Measurements from ENCODE around the gene EXOC3L4.

EXOC3L4 gene

DNA sequence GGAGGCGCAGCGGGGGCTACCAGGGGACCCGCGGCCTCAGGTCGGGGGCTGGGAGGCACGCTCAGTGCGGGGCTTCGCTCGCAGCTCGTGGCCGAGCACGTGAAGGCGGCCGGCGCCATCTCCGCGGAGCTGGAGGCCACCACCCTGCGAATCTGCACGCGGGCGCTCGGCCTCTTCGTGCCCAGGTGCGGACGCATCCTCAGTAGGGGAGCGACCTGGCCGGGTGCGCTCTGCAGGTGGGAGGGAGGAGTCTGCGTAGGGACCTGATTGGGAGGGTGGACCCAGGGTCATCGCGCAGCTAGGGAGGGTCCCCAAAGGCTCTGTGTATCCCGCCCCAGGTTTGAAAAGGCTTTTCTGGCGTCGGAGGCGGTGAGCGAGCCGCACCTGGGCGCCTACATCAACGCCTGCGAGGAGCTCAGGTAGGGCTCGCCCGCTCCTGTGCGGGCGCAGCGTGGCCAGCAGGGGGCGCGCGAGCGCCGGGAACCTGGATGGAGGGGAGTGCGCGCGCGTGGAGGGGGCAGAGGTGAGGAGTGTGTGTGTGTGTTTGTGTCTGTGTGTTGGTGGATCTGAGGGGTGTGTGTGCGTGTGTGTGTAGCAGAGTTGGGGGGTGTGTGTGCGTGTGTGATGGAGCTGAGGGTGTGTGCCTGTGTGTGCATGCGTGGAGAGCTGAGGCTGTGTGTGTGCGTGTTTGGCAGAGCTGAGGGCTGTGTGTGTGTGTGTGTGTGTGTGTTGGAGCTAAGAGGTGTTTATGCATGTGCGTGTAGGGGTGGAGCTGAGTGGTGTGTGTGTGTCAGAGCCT, 10.3 kb downstream of the EXOC3L4 start (continued):
- TF ChIP-seq ZNF274 (IDR thresholded peaks at IDR 0.05; ENCODE audit: low read length): no peak
- TF ChIP-seq ZNF274 (tag by site-specific recombination; IDR thresholded peaks at IDR 0.05; ENCODE audit: borderline replicate concordance): no peak
- TF ChIP-seq HOXD13 (CRISPR knock-in tag; IDR thresholded peaks at IDR 0.05; ENCODE audit: borderline replicate concordance): no peak
- TF ChIP-seq ZNF670 (tag by site-specific recombination; IDR thresholded peaks at IDR 0.05; ENCODE audit: low read depth): peak; percentile 86; the same call in 1 of the 2 replicates
- TF ChIP-seq ZBTB20 (tag by site-specific recombination; IDR thresholded peaks at IDR 0.05): peak; percentile 84; the same call in 1 of the 2 replicates
- TF ChIP-seq ZNF791 (tag by site-specific recombination; IDR thresholded peaks at IDR 0.05): peak; percentile 89
- TF ChIP-seq, protein P1, sequence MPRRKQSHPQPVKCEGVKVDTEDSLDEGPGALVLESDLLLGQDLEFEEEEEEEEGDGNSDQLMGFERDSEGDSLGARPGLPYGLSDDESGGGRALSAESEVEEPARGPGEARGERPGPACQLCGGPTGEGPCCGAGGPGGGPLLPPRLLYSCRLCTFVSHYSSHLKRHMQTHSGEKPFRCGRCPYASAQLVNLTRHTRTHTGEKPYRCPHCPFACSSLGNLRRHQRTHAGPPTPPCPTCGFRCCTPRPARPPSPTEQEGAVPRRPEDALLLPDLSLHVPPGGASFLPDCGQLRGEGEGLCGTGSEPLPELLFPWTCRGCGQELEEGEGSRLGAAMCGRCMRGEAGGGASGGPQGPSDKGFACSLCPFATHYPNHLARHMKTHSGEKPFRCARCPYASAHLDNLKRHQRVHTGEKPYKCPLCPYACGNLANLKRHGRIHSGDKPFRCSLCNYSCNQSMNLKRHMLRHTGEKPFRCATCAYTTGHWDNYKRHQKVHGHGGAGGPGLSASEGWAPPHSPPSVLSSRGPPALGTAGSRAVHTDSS (tag by site-specific recombination; IDR thresholded peaks at IDR 0.05): no peak
- TF ChIP-seq, protein P2, sequence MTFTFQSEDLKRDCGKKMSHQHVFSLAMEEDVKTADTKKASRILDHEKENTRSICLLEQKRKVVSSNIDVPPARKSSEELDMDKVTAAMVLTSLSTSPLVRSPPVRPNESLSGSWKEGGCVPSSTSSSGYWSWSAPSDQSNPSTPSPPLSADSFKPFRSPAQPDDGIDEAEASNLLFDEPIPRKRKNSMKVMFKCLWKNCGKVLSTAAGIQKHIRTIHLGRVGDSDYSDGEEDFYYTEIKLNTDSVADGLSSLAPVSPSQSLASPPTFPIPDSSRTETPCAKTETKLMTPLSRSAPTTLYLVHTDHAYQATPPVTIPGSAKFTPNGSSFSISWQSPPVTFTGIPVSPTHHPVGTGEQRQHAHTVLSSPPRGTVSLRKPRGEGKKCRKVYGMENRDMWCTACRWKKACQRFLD (tag by site-specific recombination; IDR thresholded peaks at IDR 0.05): no peak
- no peak for TF ChIP-seq ZNF514 (tag by site-specific recombination; IDR thresholded peaks at IDR 0.05)
- TF ChIP-seq, protein P3, sequence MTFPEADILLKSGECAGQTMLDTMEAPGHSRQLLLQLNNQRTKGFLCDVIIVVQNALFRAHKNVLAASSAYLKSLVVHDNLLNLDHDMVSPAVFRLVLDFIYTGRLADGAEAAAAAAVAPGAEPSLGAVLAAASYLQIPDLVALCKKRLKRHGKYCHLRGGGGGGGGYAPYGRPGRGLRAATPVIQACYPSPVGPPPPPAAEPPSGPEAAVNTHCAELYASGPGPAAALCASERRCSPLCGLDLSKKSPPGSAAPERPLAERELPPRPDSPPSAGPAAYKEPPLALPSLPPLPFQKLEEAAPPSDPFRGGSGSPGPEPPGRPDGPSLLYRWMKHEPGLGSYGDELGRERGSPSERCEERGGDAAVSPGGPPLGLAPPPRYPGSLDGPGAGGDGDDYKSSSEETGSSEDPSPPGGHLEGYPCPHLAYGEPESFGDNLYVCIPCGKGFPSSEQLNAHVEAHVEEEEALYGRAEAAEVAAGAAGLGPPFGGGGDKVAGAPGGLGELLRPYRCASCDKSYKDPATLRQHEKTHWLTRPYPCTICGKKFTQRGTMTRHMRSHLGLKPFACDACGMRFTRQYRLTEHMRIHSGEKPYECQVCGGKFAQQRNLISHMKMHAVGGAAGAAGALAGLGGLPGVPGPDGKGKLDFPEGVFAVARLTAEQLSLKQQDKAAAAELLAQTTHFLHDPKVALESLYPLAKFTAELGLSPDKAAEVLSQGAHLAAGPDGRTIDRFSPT (tag by site-specific recombination; IDR thresholded peaks at IDR 0.05): peak; percentile 78; the same call in 1 of the 2 replicates
- peak; percentile 99 for TF ChIP-seq ZNF600 (tag by site-specific recombination; IDR thresholded peaks at IDR 0.05)
- TF ChIP-seq ZNF555 (tag by site-specific recombination; conservative IDR thresholded peaks at IDR 0.05): no peak
- TF ChIP-seq, protein P4, sequence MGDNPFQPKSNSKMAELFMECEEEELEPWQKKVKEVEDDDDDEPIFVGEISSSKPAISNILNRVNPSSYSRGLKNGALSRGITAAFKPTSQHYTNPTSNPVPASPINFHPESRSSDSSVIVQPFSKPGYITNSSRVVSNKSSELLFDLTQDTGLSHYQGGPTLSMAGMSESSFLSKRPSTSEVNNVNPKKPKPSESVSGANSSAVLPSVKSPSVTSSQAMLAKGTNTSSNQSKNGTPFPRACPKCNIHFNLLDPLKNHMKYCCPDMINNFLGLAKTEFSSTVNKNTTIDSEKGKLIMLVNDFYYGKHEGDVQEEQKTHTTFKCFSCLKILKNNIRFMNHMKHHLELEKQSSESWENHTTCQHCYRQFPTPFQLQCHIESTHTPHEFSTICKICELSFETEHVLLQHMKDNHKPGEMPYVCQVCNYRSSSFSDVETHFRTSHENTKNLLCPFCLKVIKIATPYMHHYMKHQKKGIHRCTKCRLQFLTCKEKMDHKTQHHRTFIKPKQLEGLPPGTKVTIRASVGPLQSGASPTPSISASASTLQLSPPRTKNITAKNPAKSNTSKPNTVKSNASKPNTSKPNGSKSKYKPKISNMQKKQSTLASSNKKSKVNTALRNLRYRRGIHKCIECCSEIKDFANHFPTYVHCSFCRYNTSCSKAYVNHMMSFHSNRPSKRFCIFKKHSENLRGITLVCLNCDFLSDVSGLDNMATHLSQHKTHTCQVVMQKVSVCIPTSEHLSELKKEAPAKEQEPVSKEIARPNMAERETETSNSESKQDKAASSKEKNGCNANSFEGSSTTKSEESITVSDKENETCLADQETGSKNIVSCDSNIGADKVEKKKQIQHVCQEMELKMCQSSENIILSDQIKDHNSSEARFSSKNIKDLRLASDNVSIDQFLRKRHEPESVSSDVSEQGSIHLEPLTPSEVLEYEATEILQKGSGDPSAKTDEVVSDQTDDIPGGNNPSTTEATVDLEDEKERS (tag by site-specific recombination; IDR thresholded peaks at IDR 0.05): 0 out of 2 replicates have a peak, but pooled peaks have one; percentile 24
- TF ChIP-seq, protein P5, sequence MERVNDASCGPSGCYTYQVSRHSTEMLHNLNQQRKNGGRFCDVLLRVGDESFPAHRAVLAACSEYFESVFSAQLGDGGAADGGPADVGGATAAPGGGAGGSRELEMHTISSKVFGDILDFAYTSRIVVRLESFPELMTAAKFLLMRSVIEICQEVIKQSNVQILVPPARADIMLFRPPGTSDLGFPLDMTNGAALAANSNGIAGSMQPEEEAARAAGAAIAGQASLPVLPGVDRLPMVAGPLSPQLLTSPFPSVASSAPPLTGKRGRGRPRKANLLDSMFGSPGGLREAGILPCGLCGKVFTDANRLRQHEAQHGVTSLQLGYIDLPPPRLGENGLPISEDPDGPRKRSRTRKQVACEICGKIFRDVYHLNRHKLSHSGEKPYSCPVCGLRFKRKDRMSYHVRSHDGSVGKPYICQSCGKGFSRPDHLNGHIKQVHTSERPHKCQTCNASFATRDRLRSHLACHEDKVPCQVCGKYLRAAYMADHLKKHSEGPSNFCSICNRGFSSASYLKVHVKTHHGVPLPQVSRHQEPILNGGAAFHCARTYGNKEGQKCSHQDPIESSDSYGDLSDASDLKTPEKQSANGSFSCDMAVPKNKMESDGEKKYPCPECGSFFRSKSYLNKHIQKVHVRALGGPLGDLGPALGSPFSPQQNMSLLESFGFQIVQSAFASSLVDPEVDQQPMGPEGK (tag by site-specific recombination; IDR thresholded peaks at IDR 0.05): peak; percentile 98
- TF ChIP-seq, protein P6, sequence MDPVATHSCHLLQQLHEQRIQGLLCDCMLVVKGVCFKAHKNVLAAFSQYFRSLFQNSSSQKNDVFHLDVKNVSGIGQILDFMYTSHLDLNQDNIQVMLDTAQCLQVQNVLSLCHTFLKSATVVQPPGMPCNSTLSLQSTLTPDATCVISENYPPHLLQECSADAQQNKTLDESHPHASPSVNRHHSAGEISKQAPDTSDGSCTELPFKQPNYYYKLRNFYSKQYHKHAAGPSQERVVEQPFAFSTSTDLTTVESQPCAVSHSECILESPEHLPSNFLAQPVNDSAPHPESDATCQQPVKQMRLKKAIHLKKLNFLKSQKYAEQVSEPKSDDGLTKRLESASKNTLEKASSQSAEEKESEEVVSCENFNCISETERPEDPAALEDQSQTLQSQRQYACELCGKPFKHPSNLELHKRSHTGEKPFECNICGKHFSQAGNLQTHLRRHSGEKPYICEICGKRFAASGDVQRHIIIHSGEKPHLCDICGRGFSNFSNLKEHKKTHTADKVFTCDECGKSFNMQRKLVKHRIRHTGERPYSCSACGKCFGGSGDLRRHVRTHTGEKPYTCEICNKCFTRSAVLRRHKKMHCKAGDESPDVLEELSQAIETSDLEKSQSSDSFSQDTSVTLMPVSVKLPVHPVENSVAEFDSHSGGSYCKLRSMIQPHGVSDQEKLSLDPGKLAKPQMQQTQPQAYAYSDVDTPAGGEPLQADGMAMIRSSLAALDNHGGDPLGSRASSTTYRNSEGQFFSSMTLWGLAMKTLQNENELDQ (tag by site-specific recombination; IDR thresholded peaks at IDR 0.05; ENCODE audit: low read depth): no peak
- no peak for TF ChIP-seq ZNF530 (tag by site-specific recombination; IDR thresholded peaks at IDR 0.05; ENCODE audit: low read depth)
- peak; percentile 50; the same call in 1 of the 2 replicates for TF ChIP-seq ZIC2 (tag by site-specific recombination; IDR thresholded peaks at IDR 0.05)
- TF ChIP-seq ZNF114 (tag by site-specific recombination; IDR thresholded peaks at IDR 0.05): no peak
- no peak for TF ChIP-seq ZNF404 (tag by site-specific recombination; IDR thresholded peaks at IDR 0.05)
- peak; percentile 29; the same call in 1 of the 2 replicates for TF ChIP-seq ZNF610 (tag by site-specific recombination; IDR thresholded peaks at IDR 0.05; ENCODE audit: borderline replicate concordance)
- no peak for TF ChIP-seq SETDB1 (IDR thresholded peaks at IDR 0.05; ENCODE audit: insufficient read length, low read length)
- TF ChIP-seq, protein P7, sequence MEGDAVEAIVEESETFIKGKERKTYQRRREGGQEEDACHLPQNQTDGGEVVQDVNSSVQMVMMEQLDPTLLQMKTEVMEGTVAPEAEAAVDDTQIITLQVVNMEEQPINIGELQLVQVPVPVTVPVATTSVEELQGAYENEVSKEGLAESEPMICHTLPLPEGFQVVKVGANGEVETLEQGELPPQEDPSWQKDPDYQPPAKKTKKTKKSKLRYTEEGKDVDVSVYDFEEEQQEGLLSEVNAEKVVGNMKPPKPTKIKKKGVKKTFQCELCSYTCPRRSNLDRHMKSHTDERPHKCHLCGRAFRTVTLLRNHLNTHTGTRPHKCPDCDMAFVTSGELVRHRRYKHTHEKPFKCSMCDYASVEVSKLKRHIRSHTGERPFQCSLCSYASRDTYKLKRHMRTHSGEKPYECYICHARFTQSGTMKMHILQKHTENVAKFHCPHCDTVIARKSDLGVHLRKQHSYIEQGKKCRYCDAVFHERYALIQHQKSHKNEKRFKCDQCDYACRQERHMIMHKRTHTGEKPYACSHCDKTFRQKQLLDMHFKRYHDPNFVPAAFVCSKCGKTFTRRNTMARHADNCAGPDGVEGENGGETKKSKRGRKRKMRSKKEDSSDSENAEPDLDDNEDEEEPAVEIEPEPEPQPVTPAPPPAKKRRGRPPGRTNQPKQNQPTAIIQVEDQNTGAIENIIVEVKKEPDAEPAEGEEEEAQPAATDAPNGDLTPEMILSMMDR (tag by site-specific recombination; IDR thresholded peaks at IDR 0.05): peak; percentile 100
- no peak for TF ChIP-seq ZNF768 (tag by site-specific recombination; IDR thresholded peaks at IDR 0.05)
- TF ChIP-seq ZNF677 (tag by site-specific recombination; IDR thresholded peaks at IDR 0.05): no peak
- no peak for TF ChIP-seq ZNF10 (tag by site-specific recombination; IDR thresholded peaks at IDR 0.05)
